HG03175 (cell line): ENCODE measurements around the gene NSD2.

Experiments used
- ATAC-seq: cut with Tn5 transposase; IDR thresholded peaks from one replicate; pipeline ENCODE4 v1.9.1; 2021; ENCODE audit warnings: mild to moderate bottlenecking, moderate library complexity; ENCODE audit not compliant: unreplicated experiment

NSD2 gene

DNA sequence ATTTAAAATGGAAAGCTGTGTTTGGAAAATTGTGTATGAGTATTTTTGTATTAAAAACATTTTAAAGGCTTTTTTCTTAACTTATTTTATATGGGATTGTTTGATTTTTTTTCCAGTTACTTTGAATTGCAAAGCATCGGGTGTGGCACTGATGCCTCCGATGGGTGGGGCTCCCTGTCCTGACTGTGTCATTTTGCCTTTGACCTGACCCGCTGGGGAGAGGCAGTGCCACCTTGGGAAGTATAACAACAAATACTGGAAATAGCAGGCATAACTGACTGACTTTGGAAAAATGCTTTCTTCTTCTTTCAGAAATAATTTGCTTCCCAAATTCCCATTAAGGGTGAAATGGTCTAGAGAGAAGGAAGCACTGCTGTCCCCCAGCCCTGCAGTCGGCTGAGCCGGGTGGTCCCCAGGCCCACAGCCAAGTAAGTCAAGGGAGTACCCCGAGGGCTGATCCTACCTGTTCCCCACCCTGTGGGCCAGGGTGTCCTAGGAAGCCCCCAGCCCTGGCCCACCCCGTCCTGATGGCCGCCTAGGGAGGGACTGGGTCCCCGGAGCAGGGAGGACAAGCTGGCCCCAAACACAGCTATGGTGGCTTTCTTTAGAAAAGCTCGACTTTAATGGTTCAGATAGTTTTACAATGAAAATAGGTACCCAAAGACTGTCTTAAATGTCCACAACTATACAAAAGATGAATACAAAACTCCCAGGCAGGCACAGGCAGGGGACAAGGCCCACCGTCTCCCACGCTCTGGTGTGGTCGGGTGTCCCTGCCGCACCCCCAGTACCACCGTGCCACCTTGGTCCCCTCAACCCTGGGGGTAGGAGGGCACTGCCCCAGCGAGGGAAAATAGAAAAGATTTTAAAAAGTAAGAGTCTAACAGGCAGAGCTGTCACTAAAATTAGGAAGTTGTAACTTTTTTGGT is 111.2 kb downstream of the NSD2 start:
- no peak for ATAC-seq

GRCh38 chr4:1983053-1983845 is 112.1 kb downstream of the NSD2 start:
- ATAC-seq, result no peak

- no peak for ATAC-seq
Measured at GRCh38 chr4:1983846-1984405, 112.7 kb downstream of the NSD2 start.

DNA sequence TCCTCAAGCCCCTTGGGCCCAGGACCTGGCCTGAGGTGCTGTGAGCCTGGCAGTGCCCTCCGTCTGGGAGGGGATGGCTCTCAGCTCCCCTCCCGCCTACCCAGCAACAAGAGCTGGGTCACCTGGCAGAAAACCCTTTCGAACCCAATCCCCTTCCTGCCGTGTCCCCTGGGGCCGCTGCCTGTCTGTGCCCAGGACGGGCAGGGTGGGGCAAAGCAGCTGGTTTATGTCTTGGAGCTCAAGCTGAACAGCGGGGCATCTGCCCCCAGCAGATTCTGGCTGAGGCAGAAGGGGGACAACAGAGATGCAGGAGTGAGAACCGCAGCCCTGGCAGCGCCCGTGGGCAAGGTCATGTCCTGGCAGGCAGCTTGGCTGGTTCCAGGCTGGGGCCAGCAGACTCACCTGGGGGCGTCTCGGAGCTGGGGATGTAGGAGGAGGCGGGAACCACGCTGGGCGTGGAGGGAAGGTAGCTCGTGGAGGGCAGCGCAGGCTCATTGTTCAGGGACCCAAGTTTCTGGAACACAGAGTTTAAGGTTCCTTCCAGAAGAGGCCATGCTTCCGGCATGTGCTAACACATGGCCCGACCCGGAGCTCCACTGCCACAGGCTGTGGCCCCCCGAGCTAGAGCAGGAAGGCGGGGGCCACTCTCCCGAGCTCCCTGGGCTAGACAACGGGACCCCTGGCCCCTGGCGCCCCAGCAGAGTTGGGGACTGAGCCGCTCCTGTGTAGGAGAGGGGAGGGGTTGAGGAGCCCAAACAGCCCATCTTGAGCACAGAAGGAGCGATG is 113.4 kb downstream of the NSD2 start:
- no peak for ATAC-seq

GRCh38 chr4:1985294-1985693 is 114.1 kb downstream of the NSD2 start:
- ATAC-seq, result no peak

GRCh38 chr4:1985780-1986577 is 114.8 kb downstream of the NSD2 start:
- ATAC-seq, result no peak

DNA sequence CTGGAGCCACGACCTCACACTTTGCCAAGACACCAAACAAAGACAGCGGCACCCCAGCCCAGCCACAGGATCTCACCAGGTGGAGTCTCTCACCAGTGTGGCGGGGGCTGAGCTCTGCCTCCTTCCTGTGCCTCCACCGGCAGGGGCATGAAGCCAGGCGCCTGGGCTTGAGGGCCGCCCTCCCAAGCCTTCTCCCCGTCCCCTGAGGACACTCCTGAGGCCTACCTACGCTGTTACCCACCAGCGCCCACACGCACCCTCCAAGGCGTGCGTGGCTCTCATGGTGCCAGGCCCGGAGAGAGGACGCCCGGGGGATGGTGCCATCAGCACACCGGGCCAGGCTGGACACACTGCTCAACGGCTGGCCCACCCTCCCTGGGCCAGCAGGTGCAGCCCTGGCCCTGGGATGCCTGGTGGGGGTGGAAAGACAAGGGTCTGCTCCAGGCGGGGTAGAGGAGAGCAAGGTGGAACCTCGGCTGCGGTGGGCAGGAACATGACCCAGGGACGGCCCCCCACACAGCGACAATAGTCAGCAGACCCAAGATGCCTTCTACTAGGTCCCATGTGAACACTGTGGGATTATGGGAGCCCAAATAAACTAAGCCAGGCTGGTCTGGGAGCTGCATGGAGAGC is 115.5 kb downstream of the NSD2 start:
- ATAC-seq, result no peak

DNA sequence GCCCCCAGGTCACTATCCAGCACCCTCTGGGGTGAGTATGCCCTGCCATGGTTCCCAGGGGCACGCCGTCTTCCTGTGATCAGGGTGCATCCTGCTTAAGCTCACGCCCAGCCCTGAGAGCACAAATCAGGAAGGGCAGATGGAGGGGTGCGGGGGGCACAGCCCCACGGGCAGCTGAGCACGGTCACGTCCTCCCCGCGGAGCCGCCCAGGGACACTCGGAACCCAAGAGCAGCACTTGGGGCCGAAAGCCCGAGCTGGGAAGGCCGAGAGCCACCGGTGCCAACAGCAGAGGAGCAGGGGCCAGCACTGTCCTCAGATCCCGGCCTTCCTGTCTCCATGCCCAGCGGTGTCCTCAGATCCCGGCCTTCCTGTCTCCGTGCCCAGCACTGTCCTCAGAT is 116.1 kb downstream of the NSD2 start:
- no peak for ATAC-seq

DNA sequence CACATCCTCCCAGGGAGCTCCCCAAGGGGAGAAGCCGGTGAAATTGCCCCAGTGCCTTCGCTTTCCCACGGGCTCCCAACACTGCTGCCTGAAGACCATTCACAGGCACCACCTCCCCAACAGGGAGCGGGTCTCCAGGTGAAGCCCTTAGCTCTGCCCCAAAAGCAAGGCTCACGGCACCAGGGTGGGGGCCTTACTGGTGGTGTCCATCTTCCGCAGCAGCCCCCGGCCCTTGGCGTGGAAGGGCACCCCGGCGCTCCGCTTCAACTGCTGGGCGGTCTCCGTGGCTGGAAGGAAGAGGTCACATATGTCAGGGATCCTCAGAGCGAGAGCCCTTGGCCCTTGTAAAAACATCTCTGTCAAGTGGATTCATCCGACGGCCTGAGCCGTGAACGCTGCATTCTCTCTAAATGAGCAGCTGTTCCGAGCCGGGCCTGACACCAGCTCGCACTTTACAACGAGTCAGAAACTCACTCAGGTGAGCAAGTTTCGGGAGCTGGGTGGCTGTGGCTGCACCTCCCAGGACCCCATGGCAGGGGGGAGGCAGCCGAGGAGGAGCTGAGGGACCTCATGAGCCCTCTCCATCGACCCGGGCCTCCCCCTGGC is 116.6 kb downstream of the NSD2 start:
- no peak for ATAC-seq

- ATAC-seq, result no peak
Measured at GRCh38 chr4:1988327-1988724, 117.1 kb downstream of the NSD2 start.

DNA sequence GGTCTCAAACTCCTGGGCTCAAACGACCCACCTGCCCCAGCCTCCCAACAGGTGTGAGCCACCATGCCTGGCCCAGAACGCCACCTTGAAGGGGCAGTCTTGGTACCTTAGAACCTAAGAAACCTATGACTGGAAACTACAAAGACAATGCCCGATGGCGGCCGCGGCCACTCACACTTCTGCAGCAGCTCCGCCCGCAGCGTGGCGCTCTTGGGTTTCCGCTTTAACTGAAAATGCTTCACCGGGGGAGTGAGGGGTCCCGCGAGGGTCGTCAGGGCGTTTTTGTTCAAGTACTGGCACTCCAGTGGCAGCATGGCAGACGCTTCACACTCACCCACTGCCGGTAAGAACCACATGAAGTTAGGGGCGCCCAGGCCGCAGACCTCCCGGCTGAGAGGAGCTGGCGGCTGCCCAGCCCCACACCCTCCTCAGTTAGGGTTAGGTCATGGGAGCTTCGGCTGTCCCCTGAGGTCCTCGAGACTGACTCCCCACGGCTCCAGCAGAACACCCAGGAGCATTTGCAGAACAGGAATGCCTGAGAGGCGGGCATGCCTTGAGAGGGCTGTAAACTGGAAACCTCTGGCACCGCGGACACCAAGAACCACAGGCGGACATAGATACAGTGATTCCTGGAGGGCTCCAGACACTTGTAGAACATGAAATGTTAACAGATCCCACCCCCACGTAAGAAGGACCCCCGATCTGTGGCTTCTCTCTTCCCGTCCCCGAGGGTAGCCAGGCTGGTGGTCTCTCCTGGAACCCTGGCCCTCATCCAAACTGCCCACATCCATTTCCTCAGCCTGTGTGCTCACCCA is 118.5 kb downstream of the NSD2 start:
- no peak for ATAC-seq

GRCh38 chr4:1990348-1990645 is 119.1 kb downstream of the NSD2 start:
- ATAC-seq, result no peak

GRCh38 chr4:1990676-1991075 is 119.5 kb downstream of the NSD2 start:
- ATAC-seq, result no peak

DNA sequence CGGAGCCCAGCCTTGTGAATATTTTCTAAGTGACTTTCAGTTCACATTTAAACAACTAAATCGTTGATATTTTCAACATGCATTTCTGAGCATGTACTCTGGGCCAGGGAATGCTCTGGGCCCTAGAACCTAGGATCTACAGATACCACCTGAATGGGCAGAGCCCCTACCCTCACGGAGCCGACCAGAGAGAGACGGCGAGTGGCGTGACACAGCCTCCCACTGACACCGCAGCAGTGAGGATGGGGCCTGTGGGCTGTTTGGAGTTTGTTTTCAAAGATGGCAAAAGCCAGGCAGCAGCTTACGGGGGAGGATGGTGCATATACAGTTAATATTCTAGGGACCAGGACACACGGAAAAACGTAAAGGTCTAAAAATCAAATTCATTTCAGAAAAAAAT is 119.9 kb downstream of the NSD2 start:
- no peak for ATAC-seq

DNA sequence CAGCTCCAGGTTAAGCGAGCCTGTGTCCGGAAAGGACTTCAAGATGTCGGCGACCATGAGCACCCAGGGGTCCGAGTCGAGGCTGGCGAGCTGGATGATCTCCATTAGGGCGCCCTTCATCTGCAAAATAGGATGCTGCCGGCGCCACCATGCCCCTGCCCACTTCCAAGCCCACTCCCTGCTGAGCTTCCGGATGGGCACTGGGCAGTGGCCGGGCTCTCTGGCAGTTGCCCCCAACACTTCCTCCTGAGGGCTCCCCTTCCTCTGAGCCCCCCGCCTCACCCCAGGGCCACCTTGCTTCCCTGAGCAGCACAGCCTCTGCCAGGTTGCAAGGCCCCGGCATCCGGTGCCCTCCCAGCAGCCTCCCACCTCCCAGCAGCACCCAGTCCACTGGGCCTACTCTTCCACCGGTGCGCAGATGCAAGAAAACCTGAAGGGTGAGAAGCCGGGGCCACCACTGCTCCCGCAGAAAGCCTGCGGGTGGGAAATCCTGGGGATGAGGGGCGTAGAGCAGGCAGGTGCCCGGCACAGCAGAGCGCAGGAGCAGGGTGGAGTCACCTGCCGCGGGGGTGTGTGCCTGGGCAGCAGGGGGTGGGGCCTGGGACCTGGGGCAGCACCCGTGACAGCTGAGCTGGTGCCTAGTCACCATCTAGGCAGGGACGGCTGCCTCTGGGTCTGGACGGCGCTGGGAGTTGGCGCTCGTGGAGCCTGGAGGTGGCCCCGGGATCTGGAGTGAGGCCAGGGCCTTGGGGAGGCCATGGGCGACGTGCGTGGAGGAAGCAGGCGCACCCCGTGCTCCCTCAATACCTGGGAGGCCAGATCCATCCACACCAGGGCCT is 120.6 kb downstream of the NSD2 start:
- no peak for ATAC-seq

GRCh38 chr4:1992468-1993168 is 121.4 kb downstream of the NSD2 start:
- no peak for ATAC-seq

DNA sequence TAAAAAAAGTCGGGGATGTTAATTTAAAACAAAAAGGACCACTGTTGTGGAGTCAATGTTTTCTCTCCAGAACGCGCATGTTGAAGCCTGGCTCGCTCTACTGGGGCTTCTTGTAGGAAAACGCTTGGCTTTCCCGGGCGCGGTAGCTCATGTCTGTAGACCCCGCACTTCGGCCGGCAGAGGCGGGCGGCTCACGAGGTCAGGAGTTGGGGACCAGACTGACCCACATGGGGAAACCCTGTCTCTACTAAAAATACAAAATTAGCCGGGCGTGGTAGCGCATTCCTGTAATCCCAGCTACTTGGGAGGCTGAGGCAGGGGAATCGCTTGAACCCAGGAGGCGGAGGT is 122.0 kb downstream of the NSD2 start:
- no peak for ATAC-seq
